Uterus (tissue), 4 donors: ENCODE measurements around the gene PSMA4. TPM values are rescaled to one million over a fixed set of nuclear protein-coding genes. Genes with fewer than 3 reads are reported as not detected.

Experiments used
- DNase-seq, 2 donors: peaks; one replicate each; pipeline ENCODE4 v3.0.0-alpha.2; 2019 to 2020
- H3K27ac ChIP-seq, 2 donors: fragments of 200-600 bp; sonication (generic); 1 replicate in 1 of 2; 2 replicates in 1 of 2; pipeline ENCODE4 v1.5.1; 2016 to 2018
- H3K27me3 ChIP-seq, 2 donors: fragments of 200-600 bp; sonication (generic); one replicate each; pipeline ENCODE4 v1.5.1; 2018 to 2019; ENCODE audit warnings: control low read depth in 1 of 2
- H3K36me3 ChIP-seq, 2 donors: fragments of 200-600 bp; sonication (generic); one replicate each; pipeline ENCODE4 v1.5.1; 2019; ENCODE audit warnings: control low read depth in 1 of 2
- H3K4me1 ChIP-seq, 2 donors: fragments of 200-600 bp; sonication (generic); one replicate each; pipeline ENCODE4 v1.5.1; 2018 to 2019; ENCODE audit warnings: control low read depth in 1 of 2
- H3K4me3 ChIP-seq, 2 donors: fragments of 200-600 bp; sonication (generic); 1 replicate in 1 of 2; 2 replicates in 1 of 2; pipeline ENCODE4 v1.5.1; 2018 to 2019; ENCODE audit warnings: mild to moderate bottlenecking in 1 of 2
- H3K9me3 ChIP-seq, 2 donors: fragments of 200-600 bp; sonication (generic); one replicate each; pipeline ENCODE4 v1.5.1; 2019; ENCODE audit warnings: control low read depth in 1 of 2
- POLR2A ChIP-seq, 2 donors: fragments of 450-650 bp; IDR thresholded peaks; one replicate each; pipeline ENCODE4 v1.6.1; 2016; ENCODE audit warnings: antibody characterized with exemption in 2 of 2, mild to moderate bottlenecking in 1 of 2, moderate library complexity in 1 of 2
- intact Hi-C: fragments of 100-400 bp; cut with DNase I; formaldehyde crosslinking; loops from one replicate; pipeline ENCODE4 v1.15.1; 2023; ENCODE audit warnings: low total_unique reads
- small RNA-seq: library from RNA; depleted of rRNA; stranded (forward); fragments of <200 nt; gene quantifications from one replicate; pipeline ENCODE3, GENCODE V24; 2016
- total RNA-seq, 4 donors: library from RNA; depleted of rRNA in 3 of 4; stranded (reverse); fragments of >200 nt in 3 of 4; gene quantifications; one replicate each; pipeline versions ENCODE4 v1.1.0 to v1.2.4, GENCODE V29; 2014 to 2023
- TF ChIP-seq, protein P1 (sequence below), 4 experiments: fragments of 200-600 bp in 2 of 4; fragments of 450-650 bp in 2 of 4; sonication (generic) in 2 of 4; IDR thresholded peaks; one replicate each; pipeline ENCODE4 v1.5.1; 2016 to 2019; ENCODE audit warnings: antibody characterized with exemption in 4 of 4, mild to moderate bottlenecking in 2 of 4, moderate library complexity in 1 of 4
- donor health status: DM: yes; HTN: yes; CAD: no.

PSMA4 gene
- total RNA-seq, 4 donors from 2014 or later, result 119 to 291 (median 203) TPM

DNA sequence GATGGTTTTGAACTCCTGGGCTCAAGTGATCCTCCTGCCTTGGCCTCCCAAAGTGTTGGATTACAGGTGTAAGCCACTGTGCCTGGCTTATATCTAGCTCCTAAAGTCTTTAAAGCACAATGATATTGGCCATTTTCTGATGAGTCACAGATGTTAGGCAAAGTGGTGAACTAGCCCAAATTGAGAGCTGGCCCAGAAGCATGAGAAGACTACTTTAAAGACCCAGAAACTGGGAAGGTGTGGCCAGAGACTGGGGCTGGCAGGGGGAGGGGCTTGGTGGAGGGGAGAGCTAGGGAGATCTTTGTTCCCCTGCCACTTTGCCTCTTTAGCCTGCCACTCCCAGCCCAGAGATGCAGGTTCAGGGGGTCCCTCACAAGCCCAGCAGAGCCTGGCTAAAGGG, 58.9 kb downstream of the PSMA4 start:
- TF ChIP-seq POLR2A (IDR thresholded peaks at IDR 0.05), result no peak
- TF ChIP-seq, protein P1, sequence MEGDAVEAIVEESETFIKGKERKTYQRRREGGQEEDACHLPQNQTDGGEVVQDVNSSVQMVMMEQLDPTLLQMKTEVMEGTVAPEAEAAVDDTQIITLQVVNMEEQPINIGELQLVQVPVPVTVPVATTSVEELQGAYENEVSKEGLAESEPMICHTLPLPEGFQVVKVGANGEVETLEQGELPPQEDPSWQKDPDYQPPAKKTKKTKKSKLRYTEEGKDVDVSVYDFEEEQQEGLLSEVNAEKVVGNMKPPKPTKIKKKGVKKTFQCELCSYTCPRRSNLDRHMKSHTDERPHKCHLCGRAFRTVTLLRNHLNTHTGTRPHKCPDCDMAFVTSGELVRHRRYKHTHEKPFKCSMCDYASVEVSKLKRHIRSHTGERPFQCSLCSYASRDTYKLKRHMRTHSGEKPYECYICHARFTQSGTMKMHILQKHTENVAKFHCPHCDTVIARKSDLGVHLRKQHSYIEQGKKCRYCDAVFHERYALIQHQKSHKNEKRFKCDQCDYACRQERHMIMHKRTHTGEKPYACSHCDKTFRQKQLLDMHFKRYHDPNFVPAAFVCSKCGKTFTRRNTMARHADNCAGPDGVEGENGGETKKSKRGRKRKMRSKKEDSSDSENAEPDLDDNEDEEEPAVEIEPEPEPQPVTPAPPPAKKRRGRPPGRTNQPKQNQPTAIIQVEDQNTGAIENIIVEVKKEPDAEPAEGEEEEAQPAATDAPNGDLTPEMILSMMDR (IDR thresholded peaks at IDR 0.05), result no peak
- intact Hi-C loops, result no loop called here
- Histone ChIP-seq H3K4me1 (no peaks in the 10 kb centered on the region), H3K27me3 (no peaks in the 10 kb centered on the region), H3K36me3 (no peaks in the 10 kb centered on the region), H3K4me3 (no peak overlapping the region), H3K9me3 (no peaks in the 10 kb centered on the region), H3K27ac (no peak overlapping the region)
- DNase-seq, result no peak

Small RNA genes lying within 50 kb of the gene (small RNA-seq; reads per million reads assigned to genes)
- gene AC067863.2, result not detected

Other genes with a start within 250 kb of the PSMA4 start
- gene SKIC8, start 240.8 kb upstream of the PSMA4 start, total RNA-seq, result 10 to 100 TPM; 29.4 to 85.0 (median 62.9) TPM
- 1 to 10 TPM in 1 of 4 donors, not detected in 3; 3.4 TPM for gene CRABP1, start 200.1 kb upstream of the PSMA4 start, total RNA-seq
- 10 to 100 TPM; 15.1 to 81.7 (median 51.4) TPM for gene IREB2, start 102.2 kb upstream of the PSMA4 start, total RNA-seq
- 10 to 100 TPM in 3 of 4 donors, 1 to 10 TPM in 1; 8.6 to 28.5 (median 12.6) TPM for gene HYKK, start 32.9 kb upstream of the PSMA4 start, total RNA-seq
- 1 to 10 TPM in 3 of 4 donors, not detected in 1; 2.0 to 4.2 (median 3.8) TPM for gene CHRNA5, start 25.1 kb downstream of the PSMA4 start, total RNA-seq
- 1 to 10 TPM in 2 of 4 donors, not detected in 2; 1.3 TPM for gene CHRNA3, start 80.6 kb downstream of the PSMA4 start, total RNA-seq
- gene CHRNB4, start 100.8 kb downstream of the PSMA4 start, total RNA-seq, result under 1 TPM in 2 of 4 donors, not detected in 2; 0.21 to 0.69 TPM